Mammary epithelial cell (primary cell): ENCODE data around the gene SLC36A4.

Source experiments
- EZH2 ChIP-seq: IDR thresholded peaks from 2 replicates; pipeline ENCODE4 v1.6.1; 2012; ENCODE audit warnings: low read length, inconsistent platforms, borderline replicate concordance
- TF ChIP-seq, protein P1 (sequence below), 2 donors: IDR thresholded peaks in 1 of 2; conservative IDR thresholded peaks in 1 of 2; 2 replicates each; pipeline ENCODE4 v1.5.1; 2011 to 2012; ENCODE audit warnings: inconsistent platforms in 2 of 2, low read length in 2 of 2, mild to moderate bottlenecking in 2 of 2, control low read depth in 1 of 2, low read depth in 1 of 2; ENCODE audit not compliant: insufficient read depth in 1 of 2; ENCODE audit errors: extremely low read depth in 1 of 2

DNA sequence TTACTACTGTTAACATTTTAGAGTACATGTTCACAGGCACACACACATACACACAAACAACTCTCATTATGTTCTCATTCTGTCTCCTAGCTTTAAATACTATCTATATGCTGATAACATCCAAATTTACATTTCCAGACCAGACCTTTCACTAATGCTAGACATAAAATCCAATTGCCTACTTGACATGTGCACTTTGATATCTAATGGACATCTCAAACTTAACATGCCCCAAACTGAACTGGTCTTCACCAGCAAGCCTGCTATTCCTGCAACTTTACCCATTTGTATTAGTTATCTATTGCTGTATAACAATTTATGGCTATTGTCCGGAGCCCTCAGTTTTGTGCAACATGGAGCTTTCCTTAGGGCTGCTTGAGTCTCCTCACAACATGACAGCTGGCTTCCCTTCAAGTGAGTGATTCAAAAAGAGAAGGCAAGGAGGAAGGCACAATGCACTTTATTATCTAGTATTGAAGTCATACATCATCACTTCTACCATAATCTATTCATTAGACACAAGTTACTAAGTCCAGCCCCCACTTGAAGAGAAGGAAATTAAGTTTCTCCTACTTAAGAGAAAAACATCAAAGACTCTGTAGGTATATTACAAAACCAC, 3.0 kb downstream of the SLC36A4 start:
- TF ChIP-seq, protein P1, sequence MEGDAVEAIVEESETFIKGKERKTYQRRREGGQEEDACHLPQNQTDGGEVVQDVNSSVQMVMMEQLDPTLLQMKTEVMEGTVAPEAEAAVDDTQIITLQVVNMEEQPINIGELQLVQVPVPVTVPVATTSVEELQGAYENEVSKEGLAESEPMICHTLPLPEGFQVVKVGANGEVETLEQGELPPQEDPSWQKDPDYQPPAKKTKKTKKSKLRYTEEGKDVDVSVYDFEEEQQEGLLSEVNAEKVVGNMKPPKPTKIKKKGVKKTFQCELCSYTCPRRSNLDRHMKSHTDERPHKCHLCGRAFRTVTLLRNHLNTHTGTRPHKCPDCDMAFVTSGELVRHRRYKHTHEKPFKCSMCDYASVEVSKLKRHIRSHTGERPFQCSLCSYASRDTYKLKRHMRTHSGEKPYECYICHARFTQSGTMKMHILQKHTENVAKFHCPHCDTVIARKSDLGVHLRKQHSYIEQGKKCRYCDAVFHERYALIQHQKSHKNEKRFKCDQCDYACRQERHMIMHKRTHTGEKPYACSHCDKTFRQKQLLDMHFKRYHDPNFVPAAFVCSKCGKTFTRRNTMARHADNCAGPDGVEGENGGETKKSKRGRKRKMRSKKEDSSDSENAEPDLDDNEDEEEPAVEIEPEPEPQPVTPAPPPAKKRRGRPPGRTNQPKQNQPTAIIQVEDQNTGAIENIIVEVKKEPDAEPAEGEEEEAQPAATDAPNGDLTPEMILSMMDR (conservative IDR thresholded peaks at IDR 0.05 in 1 of 2, IDR thresholded peaks at IDR 0.05 in 1 of 2; ENCODE audit: extremely low read depth in 1 of 2, insufficient read depth in 1 of 2, low read depth in 1 of 2, low read length in 2 of 2) = no peak
- no peak for TF ChIP-seq EZH2
